HG03457 (cell line): ENCODE data around the gene TOMM5.

ENCODE experiments used
- ATAC-seq: cut with Tn5 transposase; IDR thresholded peaks from one replicate; pipeline ENCODE4 v1.9.1; 2021; ENCODE audit warnings: moderate number of reproducible peaks; ENCODE audit not compliant: unreplicated experiment

Gene TOMM5

DNA sequence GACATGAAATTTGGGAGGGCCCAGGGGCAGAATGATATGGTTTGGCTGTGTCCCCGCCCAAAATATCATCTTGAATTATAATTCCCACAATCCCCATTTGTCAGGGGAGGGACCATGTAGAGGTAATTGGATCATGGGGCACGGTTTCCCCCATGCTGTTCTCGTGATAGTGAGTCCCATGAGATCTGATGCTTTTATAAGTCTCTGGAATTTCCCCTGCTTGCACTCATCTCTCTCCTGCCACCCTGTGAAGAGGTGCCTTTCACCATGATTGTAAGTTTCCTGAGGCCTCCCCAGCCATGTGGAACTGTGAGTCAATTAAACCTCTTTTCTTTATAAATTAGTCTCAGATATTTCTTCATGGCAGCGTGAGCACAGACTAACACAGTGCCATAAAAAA, 27.5 kb downstream of the TOMM5 start:
- ATAC-seq: no peak

GRCh38 chr9:37563806-37564513, 28.4 kb downstream of the TOMM5 start:
- no peak for ATAC-seq

DNA sequence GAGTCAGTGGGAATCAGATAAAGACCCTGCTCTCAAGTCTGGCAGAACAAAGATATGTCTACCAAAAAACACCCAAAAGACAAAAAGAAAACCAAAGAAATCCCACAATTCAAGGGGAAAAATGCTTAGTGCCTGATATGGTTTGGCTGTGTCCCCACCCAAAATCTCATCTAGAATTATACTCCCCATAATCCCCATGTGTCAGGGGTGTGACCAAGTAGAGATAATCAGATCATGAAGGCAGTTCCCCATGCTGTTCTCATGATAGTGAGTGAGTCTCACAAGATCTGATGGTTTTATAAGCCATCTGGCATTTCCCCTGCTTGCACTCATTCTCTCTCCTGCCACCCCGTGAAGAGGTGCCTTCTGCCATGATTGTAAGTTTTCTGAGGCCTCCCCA, 29.6 kb downstream of the TOMM5 start:
- no peak for ATAC-seq

- ATAC-seq: no peak
Measured at GRCh38 chr9:37561682-37562081, 30.7 kb downstream of the TOMM5 start.

DNA sequence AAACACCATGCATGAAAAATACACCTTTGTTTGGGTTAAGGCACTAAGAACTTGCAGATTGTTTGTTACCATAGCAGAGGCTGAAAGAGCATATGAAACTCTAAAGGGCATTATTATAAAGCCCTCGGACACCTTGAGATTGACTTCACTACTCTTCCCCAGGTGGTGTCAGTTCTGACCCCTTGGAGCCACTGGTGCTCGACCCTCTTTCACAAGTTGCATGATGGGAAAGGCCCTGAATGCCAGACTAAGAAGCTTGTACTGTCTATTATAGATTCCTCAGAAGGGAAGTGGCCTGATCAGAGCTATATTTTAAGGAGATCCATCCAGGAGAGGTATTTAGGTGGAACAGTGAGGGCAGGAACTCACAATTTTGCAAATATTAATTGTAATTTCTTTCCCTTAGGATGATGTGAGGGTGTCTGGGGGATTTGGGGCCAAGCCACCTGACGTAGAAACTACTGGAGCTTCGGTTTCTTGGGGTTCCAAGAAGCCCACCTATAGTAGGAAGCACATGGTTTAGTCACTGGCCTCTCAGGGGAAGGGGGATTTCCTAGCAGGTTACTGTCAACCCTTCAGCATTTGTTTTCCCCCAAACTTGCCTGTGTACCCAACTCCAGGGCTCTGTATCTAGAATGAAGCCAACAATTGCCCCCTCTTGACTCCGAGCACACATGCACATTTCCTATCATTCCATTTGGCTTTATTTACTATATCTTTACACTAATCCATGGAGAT, 32.4 kb downstream of the TOMM5 start:
- no peak for ATAC-seq

- no peak for ATAC-seq
Measured at GRCh38 chr9:37559125-37559524, 33.3 kb downstream of the TOMM5 start.

GRCh38 chr9:37555786-37556185, 36.6 kb downstream of the TOMM5 start:
- ATAC-seq: no peak

DNA sequence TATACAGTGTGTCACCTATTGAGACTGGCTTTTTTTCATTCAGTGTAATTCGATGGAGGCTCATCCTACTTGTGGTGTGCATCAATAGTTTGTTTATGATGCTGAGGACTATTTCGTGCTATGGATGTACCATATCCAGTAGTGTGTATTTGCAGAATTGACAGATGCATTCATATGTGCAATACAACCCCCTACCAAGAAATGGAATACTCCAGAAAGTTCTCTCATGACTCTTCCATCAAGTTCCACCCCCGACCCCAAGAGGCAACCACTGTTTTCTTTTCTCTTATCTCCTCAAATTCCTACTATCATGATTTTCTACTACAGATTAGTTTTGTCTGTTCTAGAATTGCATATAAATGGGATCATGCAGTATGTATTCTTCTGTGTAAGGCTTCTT, 38.1 kb downstream of the TOMM5 start:
- no peak for ATAC-seq

DNA sequence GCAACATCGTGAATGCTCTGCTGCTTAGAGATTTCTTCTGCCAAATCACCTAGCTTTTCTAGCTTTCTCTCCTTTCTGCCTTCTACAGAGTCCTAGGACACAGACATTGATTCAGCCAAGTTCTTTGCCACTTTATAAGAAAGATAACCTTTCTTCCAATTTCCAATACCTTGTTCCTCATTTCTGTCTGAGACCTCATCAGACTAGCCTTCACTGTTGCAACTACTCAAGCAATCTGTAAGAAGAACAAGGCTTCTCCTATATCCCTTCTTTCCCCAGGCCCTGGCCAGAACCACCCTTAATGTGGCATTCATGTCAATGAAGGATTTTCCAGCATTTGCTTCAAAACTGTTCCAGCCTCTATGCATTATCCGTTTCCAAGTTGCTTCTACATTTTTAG, 40.5 kb downstream of the TOMM5 start:
- ATAC-seq: no peak

DNA sequence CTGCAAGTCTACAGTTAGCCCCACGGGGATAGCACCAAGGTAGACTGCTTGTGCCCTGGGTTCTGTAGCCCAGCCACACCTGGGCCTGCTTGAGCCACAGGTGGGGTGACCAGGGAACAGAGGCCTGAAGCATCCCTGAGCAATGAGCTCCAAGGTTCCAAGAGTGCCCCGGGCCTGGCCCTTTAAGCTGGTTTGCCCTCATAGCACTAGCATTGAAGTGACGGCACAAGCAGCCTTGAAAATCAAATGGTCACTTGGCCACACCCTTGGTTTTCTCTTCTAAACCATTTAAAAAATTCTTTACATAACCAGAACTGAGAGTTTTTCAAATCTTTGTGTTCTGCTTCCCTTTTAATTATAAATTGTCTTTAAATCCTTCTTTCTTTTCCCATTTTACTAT, 40.9 kb downstream of the TOMM5 start:
- no peak for ATAC-seq

GRCh38 chr9:37550781-37551180, 41.6 kb downstream of the TOMM5 start:
- ATAC-seq: no peak

DNA sequence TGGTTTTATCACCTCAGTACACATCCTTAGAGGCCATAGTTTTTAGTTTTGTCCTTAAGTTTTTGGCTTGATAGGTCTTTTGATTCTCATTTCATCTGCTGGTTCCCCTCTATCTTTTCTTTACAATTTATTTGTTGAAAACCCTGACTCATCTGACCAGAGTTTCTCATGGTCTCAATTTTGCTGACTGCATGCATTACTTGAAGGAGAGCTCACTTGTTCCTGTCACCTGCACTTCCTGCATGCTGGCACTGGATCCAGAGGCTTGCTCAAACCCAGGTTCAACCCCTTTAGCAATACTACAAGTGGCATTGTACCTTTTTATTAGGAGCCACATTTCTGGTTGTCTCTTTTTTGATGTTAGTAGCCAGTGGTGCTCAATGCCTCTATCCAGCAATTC, 42.9 kb downstream of the TOMM5 start:
- ATAC-seq: no peak

GRCh38 chr9:37547328-37547878, 45.0 kb downstream of the TOMM5 start:
- no peak for ATAC-seq

- no peak for ATAC-seq
Measured at GRCh38 chr9:37543468-37543867, 48.9 kb downstream of the TOMM5 start.

GRCh38 chr9:37542895-37543294, 49.5 kb downstream of the TOMM5 start:
- no peak for ATAC-seq

DNA sequence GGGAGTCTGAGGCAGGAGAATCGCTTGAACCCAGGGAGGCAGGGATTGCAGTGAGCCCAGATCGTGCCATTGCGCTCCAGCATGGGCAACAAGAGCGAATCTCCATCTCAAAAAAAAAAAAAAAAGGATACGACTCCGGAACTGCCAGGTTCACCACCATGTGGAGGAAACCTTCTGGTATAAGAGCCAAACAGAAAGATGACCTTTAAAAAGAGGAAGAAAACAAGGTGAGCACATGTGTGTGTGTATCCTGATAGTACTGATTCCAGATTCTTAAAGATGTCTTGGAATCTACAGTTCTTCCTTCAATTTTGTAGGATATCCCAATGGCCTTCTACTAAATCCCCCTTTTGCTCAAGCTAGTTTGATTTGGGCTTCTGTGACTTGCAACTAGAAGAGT, 49.9 kb downstream of the TOMM5 start:
- ATAC-seq: no peak

- no peak for ATAC-seq
Measured at GRCh38 chr9:37541465-37541864, 50.9 kb downstream of the TOMM5 start.

GRCh38 chr9:37540634-37541033, 51.8 kb downstream of the TOMM5 start:
- no peak for ATAC-seq

- no peak for ATAC-seq
Measured at GRCh38 chr9:37539634-37540033, 52.8 kb downstream of the TOMM5 start.
